H4 (cell line): ENCODE measurements around the gene LOC101059915.

Experiments
- DNase-seq: peaks from one replicate; pipeline ENCODE4 v3.0.0-alpha.2; 2015; ENCODE audit warnings: low spot score

The LOC101059915 gene

DNA sequence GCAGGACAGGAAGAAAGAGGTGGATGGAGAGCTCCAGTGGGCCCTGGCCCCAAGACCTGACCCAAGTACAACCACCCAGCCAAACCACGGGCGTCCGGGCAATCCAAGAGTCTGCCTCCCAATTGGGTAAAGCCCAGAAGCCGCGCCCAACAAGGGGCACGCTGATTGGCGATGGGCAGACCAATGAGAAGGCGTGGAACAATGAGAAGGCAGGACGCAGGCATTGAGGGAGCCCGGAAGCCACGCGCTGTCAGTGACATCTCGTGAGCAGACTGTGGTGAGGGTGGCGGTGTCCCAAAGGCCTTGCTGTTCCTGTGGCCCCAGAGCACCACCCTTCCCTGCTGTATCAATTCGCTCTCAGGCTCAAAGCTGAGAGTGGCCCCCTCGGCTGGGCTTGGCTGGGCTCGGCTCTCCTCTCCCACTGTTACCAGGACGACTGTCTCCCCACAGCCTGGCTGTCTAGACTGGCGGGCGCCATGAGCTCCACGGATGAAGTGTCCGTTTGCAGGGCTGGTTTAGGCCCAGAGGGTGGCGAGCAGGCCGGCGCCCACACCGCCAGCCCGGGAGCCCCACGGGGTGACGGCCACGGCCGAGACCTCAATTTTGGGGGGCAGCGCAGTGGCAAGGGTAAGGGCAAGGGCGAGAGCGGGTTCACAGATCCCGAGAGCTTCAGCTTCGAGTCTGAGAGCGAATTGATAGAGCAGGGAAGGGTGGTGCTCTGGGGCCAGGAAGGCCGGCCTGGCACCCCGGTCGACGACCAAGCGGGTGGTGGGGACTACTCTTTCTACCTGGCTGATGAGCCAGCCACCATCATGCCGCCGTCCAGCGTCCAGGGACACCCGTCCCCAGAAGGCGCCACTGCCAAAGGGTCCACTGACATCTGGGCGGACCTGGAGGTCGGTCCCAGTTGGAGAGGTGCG is at the start of gene LOC101059915:
Gene LOC101059915 (plus strand): TSS at position 219 of the 920 bp plus-strand sequence.
- no peak for DNase-seq

GRCh38 chrX:71617742-71618141 is 49.6 kb upstream of the LOC101059915 start:
- no peak for DNase-seq

DNA sequence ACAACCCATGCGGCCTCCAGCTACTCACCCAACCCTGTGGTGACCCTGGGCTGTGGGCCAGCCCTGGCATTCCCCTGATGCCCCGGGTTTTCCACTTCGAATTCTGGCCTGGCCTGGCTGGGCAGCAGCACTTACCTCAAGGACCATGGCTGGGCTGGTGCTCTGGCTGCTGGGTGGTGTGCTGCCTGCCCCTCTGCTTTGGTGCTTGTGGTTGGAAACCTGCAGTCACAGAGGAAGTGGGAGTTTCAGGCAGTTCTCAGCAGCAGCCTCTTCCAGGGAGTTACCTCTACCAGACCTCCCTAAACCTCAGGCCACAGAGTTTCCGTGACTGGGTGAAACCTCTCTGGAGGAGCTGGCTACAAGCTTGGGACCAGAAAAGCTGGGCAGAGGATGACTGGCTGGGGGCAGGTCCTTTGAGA is 49.0 kb upstream of the LOC101059915 start, which contains the start of gene CXCR3:
Gene CXCR3 (minus strand): TSS at position 209 of the 419 bp plus-strand sequence. CDS start 62 bp downstream, at position 147.
- DNase-seq: no peak

GRCh38 chrX:71618787-71619186 is 48.6 kb upstream of the LOC101059915 start:
- no peak for DNase-seq

GRCh38 chrX:71619193-71619592 is 48.2 kb upstream of the LOC101059915 start:
- DNase-seq: no peak

GRCh38 chrX:71619986-71620385 is 47.4 kb upstream of the LOC101059915 start:
- DNase-seq: no peak

GRCh38 chrX:71621603-71622002 is 45.7 kb upstream of the LOC101059915 start:
- no peak for DNase-seq

- DNase-seq: no peak
Measured at GRCh38 chrX:71622032-71622575, 45.2 kb upstream of the LOC101059915 start.

DNA sequence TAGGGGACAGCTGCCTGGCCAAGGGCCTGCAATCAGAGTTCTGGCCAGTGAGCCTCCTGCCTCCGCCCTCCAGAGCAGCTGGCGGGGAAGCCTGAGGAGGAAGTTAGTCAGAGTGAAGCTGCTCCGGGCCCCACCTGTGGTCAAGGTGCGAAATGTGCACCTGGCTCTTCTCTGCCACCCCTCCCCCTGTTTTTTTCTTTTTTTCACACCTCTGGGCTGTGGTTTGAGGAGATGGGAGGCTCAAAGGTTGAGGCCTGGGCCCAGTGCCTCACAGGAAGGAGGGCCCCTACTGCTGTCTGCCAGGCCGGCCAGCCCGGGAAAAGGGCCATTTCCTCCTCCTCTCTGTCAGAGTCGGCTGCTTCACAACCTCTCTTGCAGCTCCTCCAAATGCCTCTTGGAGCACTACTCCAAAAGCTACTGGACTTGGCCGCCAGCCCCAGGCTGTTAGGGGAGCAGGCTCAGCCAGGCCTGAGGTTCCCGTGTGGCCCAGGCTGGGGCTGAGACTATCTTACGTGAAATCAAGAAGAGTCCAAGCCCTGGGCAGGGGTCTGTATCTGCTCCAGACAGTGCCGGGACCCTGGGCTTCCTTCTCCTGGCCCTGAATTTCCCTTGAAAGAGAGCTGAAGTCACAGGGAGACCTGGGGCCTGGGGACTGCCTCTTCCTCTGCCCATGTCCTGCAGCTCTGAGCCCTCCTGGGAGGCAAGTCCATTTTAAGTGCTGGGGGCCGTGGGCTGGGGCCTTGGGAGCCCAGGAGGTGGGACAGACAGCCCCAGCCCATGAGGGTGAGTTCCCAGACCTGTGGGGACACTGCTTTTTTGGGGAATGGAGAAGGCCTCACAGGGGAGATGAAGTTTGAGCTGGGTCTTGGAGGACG is 44.5 kb upstream of the LOC101059915 start:
- DNase-seq: peak; percentile 10

- no peak for DNase-seq
Measured at GRCh38 chrX:71623714-71624113, 43.6 kb upstream of the LOC101059915 start.

- no peak for DNase-seq
Measured at GRCh38 chrX:71625471-71625870, 41.9 kb upstream of the LOC101059915 start.

DNA sequence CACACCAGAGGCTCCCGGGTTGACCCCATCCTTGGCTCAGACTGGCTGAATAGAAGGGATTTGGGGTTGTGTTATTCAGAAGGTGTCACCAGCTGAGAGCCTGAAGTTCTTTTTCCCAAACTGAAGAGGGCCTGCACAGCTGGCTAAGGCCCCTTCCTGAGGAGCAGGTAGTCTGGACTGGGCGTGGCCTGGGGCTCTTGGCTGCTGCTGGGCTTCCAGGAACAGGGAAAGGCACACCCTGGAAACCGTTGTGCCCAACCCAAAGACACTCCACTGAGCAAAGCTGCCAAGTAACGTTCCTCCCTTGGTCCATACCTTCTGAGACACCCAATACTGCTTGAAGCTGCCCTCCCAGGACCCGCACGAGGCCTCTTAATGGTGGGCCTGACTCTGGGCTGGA is 40.8 kb upstream of the LOC101059915 start:
- DNase-seq: no peak

GRCh38 chrX:71627588-71628404 is 39.5 kb upstream of the LOC101059915 start:
- no peak for DNase-seq

DNA sequence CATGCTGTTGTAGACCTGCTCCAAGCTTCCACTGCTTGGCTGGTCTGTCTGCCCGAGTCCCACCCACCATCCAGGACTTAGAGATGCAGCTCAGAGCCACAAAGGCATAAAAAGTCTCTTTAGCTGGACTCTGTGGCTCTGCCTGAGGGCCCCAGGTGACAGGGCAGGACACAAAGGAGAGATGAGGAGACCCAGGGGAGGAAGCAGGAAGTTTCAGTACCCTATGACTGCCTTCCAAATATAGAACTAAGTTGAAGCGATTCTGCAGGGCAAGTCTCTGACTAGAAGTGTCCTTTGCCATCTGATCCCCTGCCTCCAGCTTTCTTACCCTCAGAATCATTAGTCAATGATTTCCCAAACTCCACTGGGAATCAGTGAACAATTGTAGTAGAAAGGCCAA is 37.9 kb upstream of the LOC101059915 start:
- DNase-seq: no peak

- DNase-seq: no peak
Measured at GRCh38 chrX:71632923-71633657, 34.3 kb upstream of the LOC101059915 start.

DNA sequence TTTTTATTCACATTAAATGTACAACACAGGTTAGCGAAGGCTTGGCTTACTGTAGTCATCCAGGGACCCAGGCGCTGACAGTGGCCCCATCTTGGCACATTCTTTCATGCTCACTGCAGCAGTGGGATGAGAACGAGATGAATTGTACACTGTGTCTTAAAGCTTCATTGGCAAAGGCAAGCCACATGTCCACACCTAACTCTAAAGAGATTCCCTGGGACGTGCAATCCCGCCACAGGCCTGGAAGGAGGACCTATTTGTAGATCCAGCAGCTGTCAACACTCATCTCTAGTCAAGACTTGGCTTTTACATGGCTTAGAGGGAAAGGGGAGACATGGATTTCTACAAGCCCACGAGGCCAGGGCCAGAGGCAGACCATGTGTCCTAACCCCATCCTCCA is 33.0 kb upstream of the LOC101059915 start:
- DNase-seq: no peak

DNA sequence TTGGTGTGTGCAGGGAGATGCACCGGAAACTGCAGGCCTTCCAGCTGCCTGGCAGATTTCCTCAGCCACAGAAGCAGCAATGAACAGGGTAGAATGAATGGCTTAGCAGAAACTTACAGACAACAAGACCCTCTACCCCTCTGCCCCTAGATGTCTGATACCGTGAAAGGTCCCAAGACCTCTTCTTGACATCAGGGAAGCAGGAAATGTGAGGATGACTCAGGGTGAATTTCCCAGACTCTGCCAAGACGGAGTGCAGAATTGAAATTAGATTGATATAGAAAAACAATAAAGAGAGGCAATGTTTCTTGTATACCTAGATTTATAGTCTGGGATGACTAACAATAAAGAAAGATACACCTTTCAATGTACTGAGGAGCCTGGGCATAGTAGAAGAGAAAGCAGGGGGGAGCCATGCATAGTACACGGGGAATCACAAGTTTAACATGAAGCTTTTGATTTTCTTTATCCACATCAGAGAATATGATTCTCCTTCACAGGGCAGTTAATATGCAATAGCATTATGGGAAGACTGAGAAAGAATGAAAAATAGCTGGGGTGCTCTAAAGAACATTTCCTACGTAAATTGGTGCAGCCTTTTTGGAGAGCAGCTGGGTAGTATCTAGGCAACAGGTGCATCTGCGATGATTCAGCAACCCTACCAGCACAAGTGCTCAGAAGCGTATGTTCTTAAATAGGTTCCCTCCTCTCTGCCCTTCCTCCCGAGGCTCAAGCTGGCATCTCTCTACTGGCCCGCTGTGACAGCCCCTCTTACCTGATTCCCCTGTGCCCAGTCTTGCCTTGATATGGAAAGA is 30.7 kb upstream of the LOC101059915 start:
- no peak for DNase-seq

DNA sequence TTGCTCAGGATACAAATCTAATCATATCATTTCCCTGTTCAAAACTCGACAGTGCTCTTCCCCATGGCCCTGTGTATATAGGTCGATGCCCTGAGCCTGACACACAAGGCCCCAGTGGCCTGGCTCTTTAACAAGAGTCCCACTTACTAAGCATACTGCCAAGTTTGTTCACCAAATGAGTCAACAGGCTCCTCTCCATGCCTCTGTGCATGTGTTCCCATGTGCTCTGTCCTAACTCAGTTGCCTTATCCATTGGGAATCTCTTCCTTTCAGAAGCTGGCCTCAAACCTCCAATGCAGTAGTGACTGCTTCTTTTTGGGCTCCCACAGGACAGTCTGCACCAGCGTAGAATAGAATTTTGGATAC is 30.1 kb upstream of the LOC101059915 start:
- no peak for DNase-seq

- DNase-seq: no peak
Measured at GRCh38 chrX:71637848-71638247, 29.5 kb upstream of the LOC101059915 start.

- DNase-seq: no peak
Measured at GRCh38 chrX:71638409-71638808, 28.9 kb upstream of the LOC101059915 start.
